ENCODE data around the gene ZNF81.

The ZNF81 gene

DNA sequence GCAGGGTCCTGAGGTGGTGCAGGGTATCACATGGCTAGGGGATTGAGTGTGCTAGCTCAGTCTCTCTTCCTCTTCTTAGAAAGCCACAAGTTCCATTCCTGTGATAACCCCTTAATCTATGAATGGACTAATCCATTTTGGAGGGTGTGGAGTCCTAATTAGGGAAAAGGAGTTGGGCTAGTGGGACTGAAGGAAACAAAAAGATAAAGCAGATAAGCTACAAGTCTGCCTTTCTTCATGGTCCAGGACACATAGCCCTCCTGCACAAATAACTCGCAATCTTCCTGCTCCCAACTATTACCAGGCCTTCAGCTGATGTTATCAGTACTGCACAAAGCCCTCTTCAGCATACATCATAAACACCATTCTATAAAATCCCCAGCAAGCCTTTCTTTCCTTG is 44.2 kb downstream of the ZNF81 start:
- TF ChIP-seq, protein P1, sequence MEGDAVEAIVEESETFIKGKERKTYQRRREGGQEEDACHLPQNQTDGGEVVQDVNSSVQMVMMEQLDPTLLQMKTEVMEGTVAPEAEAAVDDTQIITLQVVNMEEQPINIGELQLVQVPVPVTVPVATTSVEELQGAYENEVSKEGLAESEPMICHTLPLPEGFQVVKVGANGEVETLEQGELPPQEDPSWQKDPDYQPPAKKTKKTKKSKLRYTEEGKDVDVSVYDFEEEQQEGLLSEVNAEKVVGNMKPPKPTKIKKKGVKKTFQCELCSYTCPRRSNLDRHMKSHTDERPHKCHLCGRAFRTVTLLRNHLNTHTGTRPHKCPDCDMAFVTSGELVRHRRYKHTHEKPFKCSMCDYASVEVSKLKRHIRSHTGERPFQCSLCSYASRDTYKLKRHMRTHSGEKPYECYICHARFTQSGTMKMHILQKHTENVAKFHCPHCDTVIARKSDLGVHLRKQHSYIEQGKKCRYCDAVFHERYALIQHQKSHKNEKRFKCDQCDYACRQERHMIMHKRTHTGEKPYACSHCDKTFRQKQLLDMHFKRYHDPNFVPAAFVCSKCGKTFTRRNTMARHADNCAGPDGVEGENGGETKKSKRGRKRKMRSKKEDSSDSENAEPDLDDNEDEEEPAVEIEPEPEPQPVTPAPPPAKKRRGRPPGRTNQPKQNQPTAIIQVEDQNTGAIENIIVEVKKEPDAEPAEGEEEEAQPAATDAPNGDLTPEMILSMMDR (IDR thresholded peaks at IDR 0.05; ENCODE audit: control extremely low read depth, extremely low read depth, low read depth, missing control alignments): no peak
- ChIA-PET CTCF (no interaction called here), POLR2A (no interaction called here)
- DNase-seq (ENCODE audit: extremely low spot score): no peak

- TF ChIP-seq, protein P1 (IDR thresholded peaks at IDR 0.05; ENCODE audit: control extremely low read depth, extremely low read depth, low read depth, missing control alignments): no peak
- CTCF ChIA-PET: no interaction called here
- POLR2A ChIA-PET: no interaction called here
- no peak for DNase-seq (ENCODE audit: extremely low spot score)
Measured at GRCh38 chrX:47885501-47885900, 48.8 kb downstream of the ZNF81 start.

- TF ChIP-seq, protein P1 (IDR thresholded peaks at IDR 0.05; ENCODE audit: control extremely low read depth, extremely low read depth, low read depth, missing control alignments): no peak
- no peak for DNase-seq (ENCODE audit: extremely low spot score)
- POLR2A ChIA-PET: no interaction called here
- CTCF ChIA-PET: no interaction called here
Measured at GRCh38 chrX:47898024-47898423, 61.3 kb downstream of the ZNF81 start.

DNA sequence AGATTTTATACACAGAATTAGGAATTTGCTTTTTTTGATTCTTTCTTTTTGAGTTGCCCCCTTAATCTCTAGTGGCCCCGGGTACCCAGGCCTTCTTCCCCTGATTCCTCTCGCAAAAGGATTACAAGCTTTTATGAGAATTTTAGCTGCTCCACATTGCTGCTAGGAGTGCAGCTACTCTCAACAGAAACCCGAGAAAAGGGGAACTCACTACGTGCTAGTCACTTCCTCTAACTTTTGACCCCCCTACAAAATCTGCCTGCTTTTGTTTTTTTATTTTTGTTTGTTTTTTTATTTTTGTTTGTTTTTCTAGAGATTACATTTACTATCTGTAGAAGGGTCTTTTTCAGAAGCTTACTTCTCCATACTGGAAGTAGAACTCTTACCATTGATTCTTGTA is 64.1 kb downstream of the ZNF81 start:
- DNase-seq (ENCODE audit: extremely low spot score): peak; percentile 5

DNA sequence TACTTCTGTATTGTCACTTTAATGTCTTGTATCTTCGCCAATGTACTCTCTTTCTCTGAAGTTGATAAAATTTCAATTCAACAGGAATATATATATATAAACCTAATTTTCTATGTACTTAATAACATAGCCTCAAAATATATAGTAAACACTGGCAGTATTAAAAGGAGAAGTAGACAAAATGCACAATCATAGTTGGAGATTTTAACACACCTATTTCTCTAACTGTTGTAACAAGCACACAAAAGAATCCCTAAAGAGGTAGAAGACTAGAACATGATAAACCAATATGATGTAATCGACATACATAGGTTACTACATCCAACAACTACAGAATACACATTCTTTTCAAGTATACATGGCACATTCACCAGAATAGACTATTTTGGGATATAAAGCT is 65.5 kb downstream of the ZNF81 start:
- no peak for DNase-seq (ENCODE audit: extremely low spot score)
- POLR2A ChIA-PET: no interaction called here
- CTCF ChIA-PET: no interaction called here
- TF ChIP-seq, protein P1 (IDR thresholded peaks at IDR 0.05; ENCODE audit: control extremely low read depth, extremely low read depth, low read depth, missing control alignments): no peak

More for the DNA sequence above, 64.1 kb downstream of the ZNF81 start:
- ChIA-PET CTCF (no interaction called here), POLR2A (no interaction called here)
- TF ChIP-seq, protein P1 (IDR thresholded peaks at IDR 0.05; ENCODE audit: control extremely low read depth, extremely low read depth, low read depth, missing control alignments): no peak

GRCh38 chrX:47915886-47916493 is 79.3 kb downstream of the ZNF81 start:
- CTCF ChIA-PET: no interaction called here
- TF ChIP-seq, protein P1 (IDR thresholded peaks at IDR 0.05; ENCODE audit: control extremely low read depth, extremely low read depth, low read depth, missing control alignments): no peak
- no peak for DNase-seq (ENCODE audit: extremely low spot score)
- POLR2A ChIA-PET: no interaction called here

DNA sequence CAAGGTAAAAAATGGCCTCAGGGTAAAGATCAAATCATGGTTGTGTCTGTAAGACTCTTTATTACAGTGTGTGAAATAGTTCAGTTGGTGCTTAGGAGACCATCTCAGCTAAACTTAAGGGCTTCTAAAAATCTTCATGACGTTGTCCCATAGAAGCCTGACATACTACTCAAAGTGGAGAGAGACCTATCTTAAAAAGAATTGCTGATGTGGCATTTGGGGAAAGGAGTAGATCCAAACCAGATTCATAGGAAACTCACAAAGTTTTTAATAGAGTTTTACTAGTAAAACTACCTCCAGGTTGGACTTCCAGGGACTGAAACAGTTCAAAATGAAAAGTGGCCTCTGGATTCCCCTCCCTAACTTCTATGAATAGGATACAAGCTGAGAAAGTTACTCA is 81.6 kb downstream of the ZNF81 start:
- TF ChIP-seq, protein P1 (IDR thresholded peaks at IDR 0.05; ENCODE audit: control extremely low read depth, extremely low read depth, low read depth, missing control alignments): no peak

More for the DNA sequence above, 81.6 kb downstream of the ZNF81 start:
- CTCF ChIA-PET: no interaction called here
- POLR2A ChIA-PET: no interaction called here
- DNase-seq (ENCODE audit: extremely low spot score): no peak

Data from GM10248 (cell line).